K562 (cell line): Measurements from ENCODE around the gene SLC1A2.

Source experiments
- CLOCK ChIP-seq: fragments of 250-450 bp; sonication (Bioruptor Pico); IDR thresholded peaks from 2 replicates; pipeline ENCODE4 v1.4.0; 2020; ENCODE audit warnings: mild to moderate bottlenecking, moderate library complexity, borderline replicate concordance
- ELF1 ChIP-seq: fragments of 200-800 bp; sonication (Bioruptor generic); IDR thresholded peaks from 2 replicates; pipeline ENCODE4 v1.6.1; 2016; ENCODE audit warnings: missing genetic modification characterization, missing compliant biosample characterization
- MAFG ChIP-seq: fragments of 450-650 bp; conservative IDR thresholded peaks from 2 replicates; pipeline ENCODE4 v1.6.1; 2016; ENCODE audit warnings: missing genetic modification characterization, missing compliant biosample characterization

GRCh38 chr11:35419184-35419829 lies at the start of gene SLC1A2:
- TF ChIP-seq MAFG (tag): no peak
- TF ChIP-seq ELF1 (tag): no peak
- no peak for TF ChIP-seq CLOCK (CRISPR knock-in tag)
